ENCODE measurements around the gene VAT1.

- TF ChIP-seq SPI1 (IDR thresholded peaks at IDR 0.05; ENCODE audit: low read depth, low read length): no peak
- no peak for TF ChIP-seq POLR2A (IDR thresholded peaks at IDR 0.05; ENCODE audit: low read depth, low read length)
- TF ChIP-seq POLR2AphosphoS5 (IDR thresholded peaks at IDR 0.05; ENCODE audit: low read depth, low read length): no peak
- TF ChIP-seq TAF1 (IDR thresholded peaks at IDR 0.05; ENCODE audit: low read depth, low read length): no peak
- TF ChIP-seq PAX5 (IDR thresholded peaks at IDR 0.05; ENCODE audit: insufficient read depth, low read length, severe bottlenecking): no peak
- TF ChIP-seq POU2F2 (IDR thresholded peaks at IDR 0.05; ENCODE audit: low read depth, low read length): no peak
Observed at GRCh38 chr17:43028221-43028861, 6.2 kb upstream of the VAT1 start.

Measured in GM12891 (cell line).